NCI-H446 treated with DMSO at 0.1 percent for 48 hours (cell line): ENCODE measurements around the gene PSD2.
"Not testable (repeated sequence)": the region's sequence is repeated elsewhere in the genome, so short reads cannot be mapped to it uniquely, and the experiment has no call there.

ENCODE experiments used
- DNase-seq: peaks from one replicate; lab custom pipeline; 2025; lab: John Stamatoyannopoulos, UW

The PSD2 gene

GRCh38 chr5:139792218-139792617 lies 3.4 kb upstream of the PSD2 start:
- DNase-seq: no peak

DNA sequence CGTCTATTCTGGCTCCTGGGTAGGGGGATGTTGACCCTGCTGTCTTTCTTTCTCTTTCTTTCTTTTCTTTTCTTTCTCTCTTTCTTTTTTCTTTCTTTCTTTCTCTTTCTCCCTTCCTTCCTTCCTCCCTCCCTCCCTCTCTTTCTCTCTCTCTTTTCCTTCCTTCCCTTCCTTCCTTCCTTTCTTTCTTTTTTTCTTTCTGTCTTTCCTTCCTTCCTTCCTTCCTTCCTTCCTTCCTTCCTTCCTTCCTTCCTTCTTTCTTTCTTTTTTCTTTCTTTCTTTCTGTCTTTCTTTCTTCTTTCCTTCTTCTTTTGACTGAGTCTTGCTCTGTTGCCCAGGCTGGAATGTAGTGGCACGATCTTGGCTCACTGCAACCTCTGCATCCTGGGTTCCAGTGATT lies 3.0 kb upstream of the PSD2 start:
- DNase-seq: not testable (repeated sequence)

DNA sequence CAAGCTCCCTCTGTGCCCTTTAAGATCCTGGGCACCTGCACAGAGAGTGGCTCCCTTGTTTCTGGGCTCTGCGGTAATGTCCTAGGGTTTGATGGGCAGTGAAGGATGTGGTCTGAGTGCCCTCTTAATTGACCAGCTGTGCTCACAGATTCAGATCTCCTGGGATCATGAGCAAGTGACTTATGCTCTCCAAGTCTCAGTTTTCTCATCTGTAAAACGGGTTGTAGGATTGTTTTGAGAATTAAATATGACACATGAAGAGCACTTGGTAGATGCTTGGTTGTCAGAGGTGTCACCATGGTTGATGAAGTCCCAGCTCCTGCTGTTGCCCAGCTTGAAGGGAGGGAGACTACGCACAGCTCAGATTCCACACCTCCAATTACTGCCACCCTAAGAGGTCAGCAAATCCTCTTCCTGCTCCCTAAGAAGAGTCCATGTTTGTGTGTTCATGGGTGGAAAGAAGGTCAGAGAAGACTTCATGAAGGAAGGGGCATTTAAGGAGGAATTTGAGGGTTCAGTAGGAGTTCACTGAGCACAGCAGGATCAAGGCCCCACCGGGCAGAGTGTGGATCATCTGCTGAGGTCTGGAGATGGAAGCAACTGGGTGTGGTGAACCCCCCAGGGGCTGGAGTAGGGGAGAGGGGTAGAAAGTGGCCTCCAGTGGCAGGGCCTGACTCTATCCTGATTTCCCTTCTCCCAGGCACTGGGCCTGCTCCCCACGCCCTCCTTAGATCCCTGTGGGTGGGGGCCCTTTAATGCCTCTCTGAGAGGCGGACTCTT lies 1.4 kb upstream of the PSD2 start:
- DNase-seq: no peak

DNA sequence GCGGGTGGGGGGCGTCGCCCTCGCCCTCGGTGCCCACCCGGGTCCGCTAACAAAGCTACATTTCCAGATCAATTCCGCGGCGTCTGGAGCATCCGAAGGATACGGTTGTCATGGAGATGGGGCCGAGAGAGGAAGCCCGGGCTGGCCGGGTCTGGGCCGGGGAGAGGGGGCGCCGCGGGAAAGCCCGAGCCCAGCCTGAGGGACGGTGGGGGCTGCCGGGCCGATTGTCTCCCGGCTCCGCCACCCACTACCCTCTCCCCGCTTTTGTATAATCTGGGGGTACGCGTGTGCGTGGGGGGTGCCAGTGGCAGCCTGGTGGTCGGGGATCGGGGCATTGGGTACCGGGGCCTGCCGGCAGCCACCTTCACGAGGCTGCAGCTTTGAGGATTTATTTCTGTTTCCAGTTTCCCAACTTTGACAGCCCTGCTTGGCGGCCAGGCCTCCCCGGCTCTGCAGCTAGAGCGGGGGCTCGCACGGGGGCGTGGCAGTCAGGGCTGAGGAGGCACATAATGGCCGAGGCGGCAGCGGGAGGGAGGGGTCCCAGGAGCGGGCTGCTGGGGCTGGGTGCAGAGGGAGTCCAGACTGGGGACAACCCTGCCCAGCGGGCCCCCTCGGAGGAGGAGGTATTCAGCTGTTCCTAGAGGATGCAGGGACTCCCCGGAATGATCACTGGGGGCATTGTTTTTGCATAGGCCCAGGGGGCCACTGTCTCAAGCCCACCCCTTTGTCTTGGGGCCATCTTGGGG lies 626 bp downstream of the PSD2 start:
- DNase-seq: no peak

GRCh38 chr5:139797335-139797734 lies 1.7 kb downstream of the PSD2 start:
- no peak for DNase-seq

GRCh38 chr5:139797856-139798510 lies 2.4 kb downstream of the PSD2 start:
- no peak for DNase-seq

GRCh38 chr5:139798883-139799282 lies 3.3 kb downstream of the PSD2 start:
- no peak for DNase-seq

DNA sequence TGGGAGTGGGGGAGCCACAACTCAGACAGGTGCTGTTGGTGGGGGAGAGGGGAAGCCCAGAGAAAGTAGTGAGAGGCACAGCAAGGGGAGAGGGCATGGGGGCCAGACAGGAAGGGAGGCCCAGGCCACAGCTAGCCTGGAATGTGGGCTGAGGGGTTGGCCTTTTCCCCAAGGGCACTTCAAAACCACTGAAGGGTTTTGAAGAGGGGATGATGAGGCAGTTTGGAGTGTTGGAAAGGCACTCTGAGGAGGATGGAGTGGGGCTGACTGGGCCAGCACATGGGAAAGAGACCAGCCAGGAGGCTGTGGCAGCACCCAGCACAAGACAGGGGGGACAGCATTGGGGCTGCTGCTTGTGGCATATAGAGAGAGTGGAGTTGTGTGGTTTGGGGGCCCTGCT lies 3.8 kb downstream of the PSD2 start:
- no peak for DNase-seq

GRCh38 chr5:139803978-139804377 lies 8.4 kb downstream of the PSD2 start:
- DNase-seq: no peak

GRCh38 chr5:139804800-139805397 lies 9.3 kb downstream of the PSD2 start:
- DNase-seq: no peak

- no peak for DNase-seq
Measured at GRCh38 chr5:139805545-139805944, 9.9 kb downstream of the PSD2 start.

- DNase-seq: no peak
Measured at GRCh38 chr5:139806111-139806510, 10.5 kb downstream of the PSD2 start.

GRCh38 chr5:139806726-139807646 lies 11.4 kb downstream of the PSD2 start:
- no peak for DNase-seq

DNA sequence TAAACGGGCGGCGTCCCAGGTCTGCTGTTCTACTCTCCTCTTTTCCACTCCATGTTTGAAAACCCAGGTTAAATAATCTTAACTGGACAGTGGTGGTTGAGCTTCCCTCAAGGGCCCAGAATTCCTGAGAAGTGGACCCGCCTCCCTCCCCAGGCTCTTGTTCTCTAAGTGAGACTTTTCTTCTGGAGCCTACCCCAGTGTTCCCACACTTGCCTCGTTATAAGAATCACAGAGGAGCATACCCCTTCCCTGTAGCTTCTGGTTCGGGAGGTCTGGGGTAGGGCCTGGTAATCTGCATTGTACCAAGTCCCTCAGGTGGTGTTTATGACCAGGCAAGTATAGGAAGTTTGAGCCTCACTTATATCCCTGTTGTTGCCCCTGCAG lies 12.0 kb downstream of the PSD2 start:
- no peak for DNase-seq

GRCh38 chr5:139808481-139809330 lies 13.1 kb downstream of the PSD2 start:
- no peak for DNase-seq

GRCh38 chr5:139809331-139809810 lies 13.8 kb downstream of the PSD2 start:
- DNase-seq: no peak

- no peak for DNase-seq
Measured at GRCh38 chr5:139810341-139811273, 15.0 kb downstream of the PSD2 start.

GRCh38 chr5:139811274-139811607 lies 15.6 kb downstream of the PSD2 start:
- DNase-seq: no peak

DNA sequence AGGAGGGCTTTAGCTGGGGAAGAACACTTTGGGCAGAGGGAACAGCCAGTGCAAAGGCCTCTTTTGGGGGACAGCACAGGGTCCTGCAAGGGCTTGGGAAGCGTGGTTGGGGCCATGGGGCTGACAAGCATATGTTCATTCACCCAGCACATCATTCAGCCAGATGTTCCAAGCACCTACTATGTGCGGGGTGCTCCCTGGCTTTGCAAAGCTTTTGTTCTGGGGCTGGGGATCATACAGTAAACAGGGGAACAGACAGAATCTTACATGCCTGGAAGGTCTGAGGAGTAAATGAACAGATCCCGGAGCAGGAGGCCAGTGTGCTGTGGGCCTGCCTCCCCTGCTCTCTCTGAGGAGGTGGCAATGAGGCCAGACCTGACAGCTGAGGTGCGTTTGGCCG lies 16.7 kb downstream of the PSD2 start:
- no peak for DNase-seq
